HG02610 (cell line): ENCODE data around the gene BAG2.

Experiments used
- ATAC-seq: cut with Tn5 transposase; IDR thresholded peaks from one replicate; pipeline ENCODE4 v1.9.1; 2021; ENCODE audit warnings: mild to moderate bottlenecking, moderate library complexity; ENCODE audit not compliant: unreplicated experiment

Gene BAG2

DNA sequence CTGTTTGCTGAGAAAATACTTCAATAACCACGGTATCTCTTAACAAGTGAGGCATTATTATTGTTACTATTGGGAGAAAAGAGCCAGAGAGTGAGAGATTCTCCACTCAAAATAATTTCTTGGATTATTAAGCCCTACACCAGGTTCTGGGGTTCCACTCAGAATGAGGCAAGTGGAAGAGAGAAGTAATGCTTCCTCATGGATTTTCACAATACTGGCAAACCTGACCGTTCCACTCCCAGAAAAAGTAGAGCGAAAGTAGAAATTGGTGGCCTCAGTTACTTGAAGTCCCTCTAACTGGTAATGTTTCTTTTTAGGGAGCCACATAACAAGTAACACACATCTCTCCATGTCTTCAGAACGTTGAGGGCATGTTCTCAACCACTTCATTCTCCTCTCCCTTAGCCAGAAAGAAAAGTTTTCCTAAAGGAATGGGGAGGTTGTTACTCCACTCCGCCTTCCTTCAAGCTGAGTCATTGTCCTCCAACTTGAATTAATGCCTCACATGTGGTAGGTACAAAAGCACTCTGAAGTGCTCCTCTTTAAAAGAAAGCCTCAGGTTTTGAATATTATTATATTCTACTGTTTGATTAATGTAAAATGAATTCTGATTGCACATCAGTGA, 1.9 kb downstream of the BAG2 start:
- ATAC-seq = no peak

GRCh38 chr6:57174511-57174907, 2.4 kb downstream of the BAG2 start:
- no peak for ATAC-seq

DNA sequence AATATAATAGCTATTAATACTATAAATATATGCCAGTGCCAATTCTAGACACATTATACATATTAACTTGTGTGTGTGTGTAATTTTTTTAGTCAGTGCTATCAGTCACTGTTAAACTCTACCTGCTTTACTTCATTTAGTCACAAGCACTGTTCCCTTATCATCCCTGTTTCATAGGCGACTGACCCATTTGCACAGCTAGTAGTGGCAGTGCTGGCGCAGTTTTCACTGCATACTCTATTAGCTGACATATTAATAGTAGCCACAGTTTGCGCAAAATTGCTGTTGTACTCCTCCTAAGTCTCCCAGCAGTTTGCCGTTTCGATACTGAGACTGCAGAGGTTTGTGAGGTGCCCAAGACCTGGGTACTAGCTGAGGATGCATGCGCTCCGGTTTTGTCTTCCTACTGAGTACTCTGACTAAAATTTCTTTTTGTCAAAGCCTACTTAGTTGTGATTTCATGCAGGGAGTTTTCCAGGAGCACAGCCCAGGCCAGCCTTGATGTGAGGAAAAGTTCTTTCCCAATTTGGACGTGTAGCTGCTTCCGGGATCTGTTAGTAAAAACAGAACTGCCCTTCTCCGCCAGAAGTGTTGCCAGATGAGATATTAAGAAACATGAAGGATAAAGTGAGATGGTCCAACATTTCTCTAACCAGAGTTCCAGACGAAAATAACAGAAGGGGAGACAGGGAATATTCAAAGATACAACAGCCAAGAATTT, 5.6 kb downstream of the BAG2 start:
- ATAC-seq = no peak

DNA sequence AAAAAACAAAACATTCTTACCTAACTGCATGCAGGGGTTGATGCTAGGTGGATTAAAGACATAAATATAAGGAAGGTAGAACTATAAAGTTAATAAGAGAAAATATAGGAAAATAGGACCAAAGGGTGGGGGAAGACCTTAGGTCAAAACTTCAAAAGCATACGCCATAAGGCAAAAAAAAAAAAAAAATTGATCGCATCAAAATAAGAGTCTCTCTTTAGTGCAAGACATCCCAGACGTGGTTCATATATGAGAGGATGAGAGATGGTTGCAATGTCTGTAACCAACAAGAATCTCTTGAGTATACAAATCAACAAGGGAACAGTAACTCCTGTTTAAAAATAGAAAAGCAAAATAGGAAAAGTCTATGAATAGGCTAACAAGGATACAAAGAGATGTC, 8.5 kb downstream of the BAG2 start:
- no peak for ATAC-seq

GRCh38 chr6:57182017-57182432, 9.9 kb downstream of the BAG2 start:
- ATAC-seq = no peak

DNA sequence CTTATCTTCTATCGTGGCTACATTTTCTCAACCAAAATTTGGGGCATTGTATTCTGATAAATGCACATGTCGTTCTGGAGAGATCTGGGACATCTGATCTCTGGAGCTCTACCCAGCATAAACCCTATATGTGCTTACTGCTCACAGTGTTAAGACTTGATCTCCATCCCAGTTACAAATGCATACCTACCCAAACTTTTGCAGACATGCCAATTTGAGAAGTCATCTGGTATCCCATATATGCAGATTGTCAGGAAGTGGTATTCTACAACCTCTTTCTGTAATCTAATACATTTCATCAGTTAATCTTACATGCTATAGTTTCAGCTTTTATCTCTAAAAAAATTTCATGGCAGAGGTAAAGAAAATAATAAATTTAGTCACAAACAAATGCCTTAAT, 11.2 kb downstream of the BAG2 start:
- no peak for ATAC-seq

DNA sequence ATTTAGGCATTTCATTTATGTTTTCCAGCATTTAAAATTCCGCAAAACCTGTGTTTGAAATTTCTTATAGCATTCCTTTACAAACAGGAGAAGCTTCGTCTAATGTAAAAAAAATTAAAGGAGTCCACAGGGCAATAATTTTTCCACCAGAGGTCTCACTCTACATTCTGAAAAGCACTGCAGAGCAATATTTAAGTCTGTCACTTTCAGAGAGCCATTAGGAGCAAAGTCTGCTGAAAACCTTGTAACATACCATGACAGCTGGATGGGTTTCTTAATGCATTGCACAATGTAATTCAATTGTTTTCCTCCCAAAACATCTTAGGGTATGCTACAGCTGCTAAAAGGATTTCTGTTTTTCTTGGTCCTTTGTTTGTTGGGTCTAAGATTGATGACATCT, 18.0 kb downstream of the BAG2 start:
- no peak for ATAC-seq

DNA sequence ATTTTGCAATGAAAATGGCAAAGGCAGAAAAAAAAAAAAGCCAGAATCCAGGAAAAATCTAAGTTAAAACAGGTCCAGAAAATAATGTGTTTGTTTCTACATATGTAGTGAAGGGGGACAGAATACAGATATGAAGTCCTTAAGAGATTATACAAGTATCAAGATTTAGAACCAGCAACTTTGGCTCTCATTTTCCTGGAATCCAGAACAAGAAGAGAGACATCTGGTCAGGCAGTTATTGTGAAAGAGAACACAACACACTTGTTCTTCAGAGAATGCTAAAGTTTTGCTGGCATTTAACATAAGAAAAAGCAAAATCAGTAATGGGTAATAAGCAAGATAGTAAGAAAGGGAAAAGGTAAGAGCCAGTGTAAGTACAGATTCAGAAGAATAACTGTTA, 21.1 kb downstream of the BAG2 start:
- ATAC-seq = no peak

DNA sequence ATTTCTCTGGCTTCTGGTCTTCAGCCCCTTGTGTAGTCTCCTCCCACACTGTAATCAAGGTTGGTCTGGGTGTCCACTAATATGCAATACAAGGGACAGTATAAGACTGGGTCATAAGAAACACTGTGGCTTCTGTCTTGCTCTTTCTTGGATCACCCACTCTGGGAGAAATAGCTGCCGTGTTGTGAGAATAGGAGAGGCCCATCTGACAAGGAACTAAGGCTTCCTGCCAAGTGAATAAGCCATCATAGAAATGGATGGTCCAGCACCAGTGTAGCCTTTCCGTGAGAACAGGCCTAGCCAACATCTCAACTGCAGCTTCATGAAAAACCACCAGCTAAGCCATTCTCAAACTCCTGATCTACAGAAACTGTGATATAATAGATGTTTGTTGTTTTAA, 23.3 kb downstream of the BAG2 start:
- ATAC-seq = no peak

DNA sequence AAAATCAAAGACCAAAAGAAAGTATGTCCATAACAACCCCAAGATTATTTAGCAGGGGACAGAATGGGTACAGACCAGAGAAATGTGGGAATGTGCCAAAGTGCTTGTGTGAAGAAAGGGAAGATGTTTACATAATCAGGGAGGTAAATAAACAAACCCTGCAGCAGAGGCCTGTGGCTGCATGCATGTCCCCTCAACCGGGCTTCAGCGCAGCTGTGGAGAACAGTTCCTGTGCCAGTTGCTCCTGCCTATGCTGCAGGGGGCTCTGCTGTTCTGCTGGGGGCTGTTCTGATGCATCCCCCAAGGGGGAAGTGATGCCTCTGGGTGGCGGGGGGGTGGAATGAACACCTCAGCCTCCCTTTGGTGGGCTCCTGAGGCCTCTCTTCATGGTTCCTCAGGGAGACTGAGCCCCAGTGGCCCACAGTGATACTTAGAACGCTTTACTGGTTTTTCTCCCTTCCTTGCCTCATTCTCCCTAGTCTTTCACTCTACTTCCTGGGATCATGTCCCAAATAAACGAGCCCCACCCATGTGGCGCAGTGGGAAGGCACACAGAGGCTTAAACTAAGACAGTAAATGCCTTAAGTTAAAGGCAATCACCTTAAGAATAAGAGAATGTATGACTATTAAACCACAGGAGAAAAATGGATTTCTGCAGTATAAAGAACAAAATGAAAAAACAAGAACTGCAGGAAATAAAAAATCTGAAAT, 27.0 kb downstream of the BAG2 start:
- ATAC-seq = no peak

DNA sequence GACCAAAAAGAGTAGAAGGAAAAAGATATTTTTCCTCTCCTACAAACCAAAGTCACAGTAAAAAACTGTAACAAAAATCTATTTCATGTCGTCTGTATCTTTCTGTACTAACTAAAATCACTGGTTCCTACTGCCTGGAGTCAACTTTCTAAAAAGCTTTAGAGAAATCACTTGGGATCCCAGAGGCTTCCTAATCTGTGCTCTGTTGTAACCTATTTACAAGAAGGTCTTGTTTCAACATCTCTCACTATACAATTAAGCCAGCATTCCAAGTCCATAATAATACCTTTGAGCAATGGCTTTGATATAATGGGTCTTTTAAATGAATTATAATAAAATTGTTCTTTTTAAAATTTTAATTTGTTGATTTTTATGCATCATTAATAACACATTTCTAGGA, 29.6 kb downstream of the BAG2 start:
- no peak for ATAC-seq

GRCh38 chr6:57205550-57206328, 33.6 kb downstream of the BAG2 start:
- peak; percentile 65 for ATAC-seq

DNA sequence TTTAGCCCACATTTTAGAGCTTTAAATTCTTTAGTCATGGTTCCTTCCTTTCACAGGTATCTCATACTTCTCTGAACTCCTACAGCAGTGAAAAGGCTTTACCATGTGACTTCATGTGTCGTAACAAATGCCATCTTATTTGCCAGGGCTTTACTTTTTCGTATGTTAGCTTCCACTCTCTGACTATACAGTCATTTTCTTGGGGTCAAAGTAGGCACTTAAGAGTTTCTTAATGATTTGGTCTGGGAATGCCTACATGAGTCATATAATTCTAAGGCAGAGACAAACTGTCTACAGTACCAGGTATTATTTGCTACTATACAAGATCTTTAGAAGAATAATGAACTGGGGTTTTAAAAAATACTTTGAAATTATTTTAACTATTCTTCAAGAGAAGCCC, 35.0 kb downstream of the BAG2 start:
- ATAC-seq = no peak

DNA sequence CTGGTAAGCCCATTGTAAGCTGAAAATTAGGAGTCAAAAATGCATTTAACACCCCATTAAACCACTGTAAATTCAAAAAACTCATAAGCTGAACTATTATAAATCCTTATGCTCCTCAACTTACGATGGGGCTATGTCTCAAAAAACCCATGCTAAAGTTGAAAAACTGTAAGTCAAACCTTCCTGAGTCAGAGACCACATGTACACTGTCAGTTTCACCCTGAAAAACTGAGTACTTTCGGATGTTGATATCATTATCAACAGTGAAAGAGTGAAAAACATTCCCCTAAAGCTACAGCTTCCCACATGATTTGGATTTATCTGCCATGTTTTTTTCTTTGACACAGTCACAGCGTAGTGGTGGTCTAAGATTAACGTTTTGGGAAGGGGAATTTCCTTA, 35.7 kb downstream of the BAG2 start:
- no peak for ATAC-seq

DNA sequence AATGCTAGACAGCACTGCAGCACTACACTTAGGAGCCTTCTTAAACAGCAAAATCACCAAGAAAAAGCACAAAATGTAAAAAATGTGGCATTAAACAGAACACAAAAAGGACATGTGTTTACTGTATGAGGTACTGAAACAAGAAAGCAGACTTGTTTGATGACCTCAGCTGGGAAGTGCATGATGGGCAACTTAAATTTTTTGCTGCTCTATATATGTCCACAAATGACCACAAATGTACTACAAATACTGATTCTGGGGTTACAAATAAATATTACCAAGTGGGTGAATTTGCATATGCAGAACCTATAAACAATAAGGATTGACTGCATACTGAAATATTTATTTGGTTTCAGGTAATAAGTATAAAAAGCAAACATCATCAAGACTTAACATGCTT, 36.9 kb downstream of the BAG2 start:
- ATAC-seq = no peak

GRCh38 chr6:57210060-57210459, 37.9 kb downstream of the BAG2 start:
- ATAC-seq = no peak

DNA sequence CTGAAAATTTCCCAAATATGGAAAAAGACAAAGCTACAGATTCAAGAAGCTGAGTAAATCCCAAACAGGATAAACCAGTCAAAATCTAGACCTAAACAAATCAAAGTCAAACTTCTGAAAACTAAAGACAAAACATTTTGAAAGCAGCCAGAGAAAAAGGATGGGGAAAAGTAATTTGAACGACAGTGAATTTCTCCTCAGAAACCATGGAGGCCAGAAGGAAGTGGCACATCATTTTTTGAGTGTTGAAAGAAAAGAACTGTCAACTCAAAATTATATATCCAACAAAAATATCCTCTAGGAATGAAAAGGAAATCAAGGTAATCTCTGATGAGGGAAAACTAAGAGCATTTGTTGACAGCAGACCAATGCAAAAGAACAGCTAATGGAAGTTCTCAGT, 43.1 kb downstream of the BAG2 start:
- no peak for ATAC-seq

- no peak for ATAC-seq
These were observed 44.3 kb downstream of the BAG2 start for GRCh38 chr6:57216235-57217101.

GRCh38 chr6:57217270-57217669, 45.1 kb downstream of the BAG2 start:
- no peak for ATAC-seq

DNA sequence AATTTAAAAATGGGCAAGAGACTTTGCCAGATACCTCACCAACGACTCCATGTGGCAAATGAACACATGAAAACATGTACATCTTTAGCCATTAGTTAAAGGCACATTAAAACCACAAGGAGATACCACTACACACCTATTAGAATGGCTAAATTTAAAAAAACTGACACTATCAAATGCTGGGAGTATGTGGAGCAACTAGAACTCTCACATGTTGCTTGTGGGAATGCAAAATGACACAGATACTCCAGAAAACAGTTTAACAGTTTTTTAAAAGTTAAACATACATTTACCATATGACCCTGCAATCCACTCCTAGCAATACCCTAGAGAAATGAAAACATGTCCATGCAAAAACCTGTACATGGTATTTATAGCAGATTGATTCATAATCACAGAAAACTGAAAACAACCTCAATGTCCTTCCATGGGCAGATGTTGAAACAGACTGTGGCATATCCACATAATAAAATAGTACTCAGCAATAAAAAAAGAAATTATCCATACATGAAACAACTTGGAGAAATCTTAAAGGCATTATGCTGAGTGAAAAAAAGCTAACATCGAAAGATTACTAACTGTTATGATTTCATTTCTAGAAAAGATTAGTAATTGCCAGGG, 48.1 kb downstream of the BAG2 start:
- ATAC-seq = no peak
